Urinary bladder (tissue), 4 donors: ENCODE results near the gene ARMC12. TPM values are rescaled to one million over a fixed set of nuclear protein-coding genes. Genes with fewer than 3 reads are reported as not detected.

Experiments
- DNase-seq: peaks from one replicate; pipeline ENCODE4 v3.0.0-alpha.2; 2015; ENCODE audit errors: extremely low spot score
- H3K27ac ChIP-seq: one replicate; pipeline ENCODE4 v1.5.1; 2013; ENCODE audit warnings: low read depth, mild to moderate bottlenecking, moderate library complexity
- H3K36me3 ChIP-seq: one replicate; pipeline ENCODE4 v1.6.1; 2013; ENCODE audit warnings: mild to moderate bottlenecking, moderate library complexity; ENCODE audit not compliant: insufficient read depth
- H3K4me1 ChIP-seq: one replicate; pipeline ENCODE4 v1.6.1; 2013; ENCODE audit warnings: mild to moderate bottlenecking, moderate library complexity; ENCODE audit not compliant: insufficient read depth
- H3K4me3 ChIP-seq: one replicate; pipeline ENCODE4 v1.5.1; 2013; ENCODE audit warnings: low read depth, low read length
- WGBS: extraction: QIAGEN DNeasy Blood & Tissue Kit; methylation state at CpG from one replicate; pipeline ENCODE4 v1.1.7; 2013; 5-methylcytosine and 5-hydroxymethylcytosine counted together
- polyA plus RNA-seq: library from polyadenylated mRNA; stranded (reverse); fragments of 200-250 nt; gene quantifications from one replicate; pipeline ENCODE4 v1.2.3, GENCODE V29; 2013
- total RNA-seq: library from RNA; depleted of rRNA; stranded (reverse); fragments of >200 nt; gene quantifications from one replicate; pipeline ENCODE4 v1.2.3, GENCODE V29; 2014
- donor health status: healthy with polysubstance abuse.
- donor health status: healthy.

ARMC12 gene
- total and polyA plus RNA-seq, 2 donors = 0.56 TPM; not detected in 1

GRCh38 chr6:35782424-35782823 is 45.6 kb downstream of the ARMC12 start:
- DNase-seq = no peak
- Histone ChIP-seq H3K36me3 (no peaks in the 10 kb centered on the region), H3K4me1 (no peaks in the 10 kb centered on the region), H3K4me3 (no peak overlapping the region), H3K27ac (no peak overlapping the region)
- WGBS = 58% methylated on average over 3 of the region's 3 CpGs

- Histone ChIP-seq H3K36me3 (no peaks in the 10 kb centered on the region), H3K4me3 (no peak overlapping the region), H3K27ac (no peak overlapping the region), H3K4me1 (no peaks in the 10 kb centered on the region)
- DNase-seq = no peak
- WGBS = 64% methylated on average over 2 of the region's 2 CpGs
These were observed 47.4 kb downstream of the ARMC12 start for GRCh38 chr6:35784200-35784599.

- DNase-seq = no peak
- WGBS = 58% methylated on average over 2 of the region's 2 CpGs
- Histone ChIP-seq H3K36me3 (no peaks in the 10 kb centered on the region), H3K4me3 (no peak overlapping the region), H3K27ac (no peak overlapping the region), H3K4me1 (no peaks in the 10 kb centered on the region)
These were observed 49.4 kb downstream of the ARMC12 start for GRCh38 chr6:35786272-35786671.

- WGBS = 32% methylated on average over 25 of the region's 25 CpGs
These were observed 50.0 kb downstream of the ARMC12 start for GRCh38 chr6:35786810-35787209.

GRCh38 chr6:35787266-35788218 is 50.7 kb downstream of the ARMC12 start:
- no peak for DNase-seq
- Histone ChIP-seq H3K27ac (no peak overlapping the region), H3K4me1 (no peaks in the 10 kb centered on the region), H3K4me3 (no peak overlapping the region), H3K36me3 (no peaks in the 10 kb centered on the region)
- WGBS = 78% methylated on average over 13 of the region's 13 CpGs

More at GRCh38 chr6:35786810-35787209, 50.0 kb downstream of the ARMC12 start:
- Histone ChIP-seq H3K4me1 (no peaks in the 10 kb centered on the region), H3K4me3 (no peak overlapping the region), H3K36me3 (no peaks in the 10 kb centered on the region), H3K27ac (no peak overlapping the region)
- DNase-seq = no peak

GRCh38 chr6:35788423-35788982 is 51.7 kb downstream of the ARMC12 start:
- Histone ChIP-seq H3K36me3 (no peaks in the 10 kb centered on the region), H3K27ac (no peak overlapping the region), H3K4me1 (no peaks in the 10 kb centered on the region), H3K4me3 (no peak overlapping the region)
- WGBS = 66% methylated on average over 4 of the region's 4 CpGs
- DNase-seq = no peak

GRCh38 chr6:35790683-35791082 is 53.9 kb downstream of the ARMC12 start:
- Histone ChIP-seq H3K4me1 (no peaks in the 10 kb centered on the region), H3K27ac (no peak overlapping the region), H3K36me3 (no peaks in the 10 kb centered on the region), H3K4me3 (no peak overlapping the region)
- 81% methylated on average over 5 of the region's 5 CpGs for WGBS
- no peak for DNase-seq

GRCh38 chr6:35794536-35795452 is 58.0 kb downstream of the ARMC12 start:
- Histone ChIP-seq H3K4me1 (no peaks in the 10 kb centered on the region), H3K27ac (no peak overlapping the region), H3K36me3 (no peaks in the 10 kb centered on the region), H3K4me3 (no peak overlapping the region)
- no peak for DNase-seq
- WGBS = 91% methylated on average over 17 of the region's 17 CpGs

GRCh38 chr6:35795453-35796071 is 58.7 kb downstream of the ARMC12 start:
- no peaks in the 10 kb centered on the region for H3K4me1 ChIP-seq
- 89% methylated on average over 11 of the region's 11 CpGs for WGBS
- H3K36me3 ChIP-seq = no peaks in the 10 kb centered on the region
- no peak overlapping the region for H3K4me3 ChIP-seq
- H3K27ac ChIP-seq = no peak overlapping the region
- no peak for DNase-seq

- no peaks in the 10 kb centered on the region for H3K4me1 ChIP-seq
- 84% methylated on average over 4 of the region's 4 CpGs for WGBS
These were observed 59.4 kb downstream of the ARMC12 start for GRCh38 chr6:35796236-35796635.

GRCh38 chr6:35797837-35798526 is 61.1 kb downstream of the ARMC12 start:
- H3K36me3 ChIP-seq = no peaks in the 10 kb centered on the region
- no peak overlapping the region for H3K4me3 ChIP-seq
- H3K27ac ChIP-seq = no peak overlapping the region
- H3K4me1 ChIP-seq = no peaks in the 10 kb centered on the region
- DNase-seq = no peak
- 74% methylated on average over 8 of the region's 8 CpGs for WGBS

More at GRCh38 chr6:35796236-35796635, 59.4 kb downstream of the ARMC12 start:
- DNase-seq = no peak
- Histone ChIP-seq H3K27ac (no peak overlapping the region), H3K4me3 (no peak overlapping the region), H3K36me3 (no peaks in the 10 kb centered on the region)
